KMS-11 (cell line): Measurements from ENCODE around the gene KCND2.

Experiments used
- H2AFZ ChIP-seq: fragments of 200-600 bp; sonication (generic); 2 replicates; pipeline ENCODE4 v1.6.1; 2016; ENCODE audit warnings: antibody characterized with exemption, mixed run types, low read depth
- H3K27ac ChIP-seq: fragments of 200-600 bp; sonication (generic); 2 replicates; pipeline ENCODE4 v1.6.1; 2016; ENCODE audit warnings: mild to moderate bottlenecking, mixed run types
- H3K27me3 ChIP-seq: fragments of 200-600 bp; sonication (generic); 2 replicates; pipeline ENCODE4 v1.6.1; 2017; ENCODE audit warnings: mild to moderate bottlenecking, low read depth, mixed run types, moderate library complexity; ENCODE audit not compliant: insufficient read depth
- H3K36me3 ChIP-seq: fragments of 200-600 bp; sonication (generic); 2 replicates; pipeline ENCODE4 v1.6.1; 2017; ENCODE audit warnings: mild to moderate bottlenecking, mixed run types; ENCODE audit not compliant: insufficient read depth
- H3K4me1 ChIP-seq: fragments of 200-600 bp; sonication (generic); 2 replicates; pipeline ENCODE4 v1.6.1; 2016; ENCODE audit warnings: mild to moderate bottlenecking, low read depth, mixed run types; ENCODE audit not compliant: poor library complexity, severe bottlenecking
- H3K4me2 ChIP-seq: fragments of 200-600 bp; sonication (generic); 2 replicates; pipeline ENCODE4 v1.7.0; 2016; ENCODE audit warnings: mild to moderate bottlenecking, mixed run types
- H3K4me3 ChIP-seq: fragments of 200-600 bp; sonication (generic); IDR thresholded peaks from 2 replicates; pipeline ENCODE4 v1.6.1; 2017; ENCODE audit warnings: low read depth, low read length, mixed read lengths; ENCODE audit not compliant: insufficient read depth
- H3K79me2 ChIP-seq: fragments of 200-600 bp; sonication (generic); 2 replicates; pipeline ENCODE4 v1.6.1; 2016; ENCODE audit warnings: low read depth, mixed run types; ENCODE audit not compliant: insufficient read depth
- H3K9ac ChIP-seq: fragments of 200-600 bp; sonication (generic); 2 replicates; pipeline ENCODE4 v1.6.1; 2016; ENCODE audit warnings: mild to moderate bottlenecking, mixed run types
- H4K20me1 ChIP-seq: fragments of 200-600 bp; sonication (generic); 2 replicates; pipeline ENCODE4 v1.6.1; 2016; ENCODE audit warnings: mild to moderate bottlenecking, mixed run types; ENCODE audit not compliant: insufficient read depth
- CTCF ChIP-seq: fragments of 200-600 bp; sonication (generic); conservative IDR thresholded peaks from 2 replicates; pipeline ENCODE4 v1.6.1; 2017; ENCODE audit warnings: low read depth, mild to moderate bottlenecking, antibody characterized with exemption, low read length, moderate library complexity, mixed read lengths

The KCND2 gene

GRCh38 chr7:120588416-120588815 lies 315.4 kb downstream of the KCND2 start:
- TF ChIP-seq CTCF = no peak
- no peaks in the 10 kb centered on the region for H3K79me2 ChIP-seq
- no peaks in the 10 kb centered on the region for H3K27me3 ChIP-seq
- H3K4me1 ChIP-seq = no peaks in the 10 kb centered on the region
- H3K4me2 ChIP-seq = no peak overlapping the region
- no peak overlapping the region for H3K27ac ChIP-seq
- no peaks in the 10 kb centered on the region for H4K20me1 ChIP-seq
- H3K9ac ChIP-seq = no peak overlapping the region
- no peaks in the 10 kb centered on the region for H3K36me3 ChIP-seq
- no peak overlapping the region for H3K4me3 ChIP-seq
- no peak overlapping the region for H2AFZ ChIP-seq

GRCh38 chr7:120588862-120589261 lies 315.9 kb downstream of the KCND2 start:
- Histone ChIP-seq H4K20me1 (no peaks in the 10 kb centered on the region), H2AFZ (no peak overlapping the region), H3K4me3 (no peak overlapping the region), H3K27ac (no peak overlapping the region), H3K27me3 (no peaks in the 10 kb centered on the region), H3K4me1 (no peaks in the 10 kb centered on the region), H3K79me2 (no peaks in the 10 kb centered on the region), H3K36me3 (no peaks in the 10 kb centered on the region), H3K4me2 (no peak overlapping the region), H3K9ac (no peak overlapping the region)
- TF ChIP-seq CTCF = no peak

GRCh38 chr7:120600607-120601006 lies 327.6 kb downstream of the KCND2 start:
- Histone ChIP-seq H2AFZ (no peak overlapping the region), H3K27me3 (no peaks in the 10 kb centered on the region), H3K9ac (no peak overlapping the region), H3K36me3 (no peaks in the 10 kb centered on the region), H3K79me2 (no peaks in the 10 kb centered on the region), H3K4me1 (no peaks in the 10 kb centered on the region), H4K20me1 (no peaks in the 10 kb centered on the region), H3K4me3 (no peak overlapping the region), H3K4me2 (no peak overlapping the region), H3K27ac (no peak overlapping the region)
- TF ChIP-seq CTCF = no peak

GRCh38 chr7:120603366-120603765 lies 330.4 kb downstream of the KCND2 start:
- H3K4me2 ChIP-seq = no peak overlapping the region
- no peaks in the 10 kb centered on the region for H3K36me3 ChIP-seq
- H3K4me1 ChIP-seq = no peaks in the 10 kb centered on the region
- H4K20me1 ChIP-seq = no peaks in the 10 kb centered on the region
- no peaks in the 10 kb centered on the region for H3K27me3 ChIP-seq
- H3K9ac ChIP-seq = no peak overlapping the region
- no peaks in the 10 kb centered on the region for H3K79me2 ChIP-seq
- no peak overlapping the region for H3K27ac ChIP-seq
- TF ChIP-seq CTCF = no peak
- H2AFZ ChIP-seq = no peak overlapping the region
- no peak overlapping the region for H3K4me3 ChIP-seq
